IPS-20b (cell line): ENCODE data around the gene C4B.

Experiments used
- H3K27ac ChIP-seq: one replicate; pipeline ENCODE4 v1.5.1; 2013; ENCODE audit warnings: low read length
- H3K27me3 ChIP-seq: 2 replicates; pipeline ENCODE4 v1.6.1; 2013; ENCODE audit warnings: mild to moderate bottlenecking, low read length, inconsistent platforms; ENCODE audit not compliant: insufficient read depth
- H3K36me3 ChIP-seq: 2 replicates; pipeline ENCODE4 v1.6.1; 2013; ENCODE audit warnings: low read depth, mild to moderate bottlenecking, inconsistent platforms, low read length, moderate library complexity; ENCODE audit not compliant: insufficient read depth
- H3K4me1 ChIP-seq: 2 replicates; pipeline ENCODE4 v1.6.1; 2013; ENCODE audit warnings: mild to moderate bottlenecking, control low read depth, inconsistent platforms, low read length, moderate library complexity; ENCODE audit not compliant: insufficient read depth
- H3K4me3 ChIP-seq: 2 replicates; pipeline ENCODE4 v1.5.1; 2013; ENCODE audit warnings: mild to moderate bottlenecking, low read length, inconsistent platforms
- H3K9ac ChIP-seq: 2 replicates; pipeline ENCODE4 v1.6.1; 2013; ENCODE audit warnings: low read depth, mild to moderate bottlenecking, inconsistent platforms, low read length, moderate library complexity
- H3K9me3 ChIP-seq: 2 replicates; pipeline ENCODE4 v1.6.1; 2013; ENCODE audit warnings: mild to moderate bottlenecking, low read depth, low read length, inconsistent platforms; ENCODE audit not compliant: insufficient read depth

C4B gene

DNA sequence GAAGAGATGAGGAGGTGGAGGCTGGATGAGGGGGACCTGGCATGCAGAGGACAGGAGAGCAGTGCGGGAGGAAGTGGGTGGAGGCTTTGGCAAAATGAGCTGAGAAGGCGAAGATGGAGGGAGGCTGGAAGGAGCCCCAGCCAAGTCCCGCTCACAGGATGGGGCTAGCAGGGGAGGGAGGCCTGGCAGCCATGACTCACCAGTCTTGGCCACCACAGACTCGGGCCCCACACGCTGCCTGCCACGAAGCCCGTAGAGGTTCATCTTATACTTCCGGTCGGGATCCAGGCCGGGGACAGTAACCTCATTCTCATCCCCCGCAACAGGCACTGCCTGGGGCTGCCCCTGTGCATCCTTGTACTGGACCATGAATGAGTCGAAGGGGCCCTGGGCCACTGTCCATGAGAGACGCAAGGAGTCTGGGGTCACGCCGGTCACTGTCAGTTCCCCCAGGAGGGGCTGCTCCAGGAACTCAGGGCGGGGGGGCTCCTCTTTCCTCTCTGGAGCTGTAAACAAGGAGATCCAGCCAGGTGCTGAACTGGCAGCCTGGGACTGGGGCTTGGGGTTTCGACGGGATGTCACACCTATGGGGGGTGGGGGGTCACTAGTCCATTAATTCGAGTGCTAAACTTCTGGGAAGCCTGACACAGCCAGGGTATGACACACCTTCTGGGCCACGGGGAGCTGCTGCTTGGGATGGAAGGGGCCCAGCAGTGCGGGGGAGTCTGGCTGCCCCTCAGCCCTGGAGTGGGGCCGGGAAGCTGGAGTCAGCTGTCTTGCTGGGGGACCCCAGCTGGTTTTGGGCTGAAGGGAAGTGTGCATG is 66.8 kb downstream of the C4B start:
- no peak overlapping the region for H3K9ac ChIP-seq
- peaks cover 7% of the 10 kb centered on the region for H3K27me3 ChIP-seq
- no peak overlapping the region for H3K4me3 ChIP-seq
- H3K9me3 ChIP-seq: no peaks in the 10 kb centered on the region
- H3K27ac ChIP-seq: no peak overlapping the region
- no peaks in the 10 kb centered on the region for H3K36me3 ChIP-seq
- H3K4me1 ChIP-seq: no peaks in the 10 kb centered on the region; the same call in 1 of the 2 replicates

DNA sequence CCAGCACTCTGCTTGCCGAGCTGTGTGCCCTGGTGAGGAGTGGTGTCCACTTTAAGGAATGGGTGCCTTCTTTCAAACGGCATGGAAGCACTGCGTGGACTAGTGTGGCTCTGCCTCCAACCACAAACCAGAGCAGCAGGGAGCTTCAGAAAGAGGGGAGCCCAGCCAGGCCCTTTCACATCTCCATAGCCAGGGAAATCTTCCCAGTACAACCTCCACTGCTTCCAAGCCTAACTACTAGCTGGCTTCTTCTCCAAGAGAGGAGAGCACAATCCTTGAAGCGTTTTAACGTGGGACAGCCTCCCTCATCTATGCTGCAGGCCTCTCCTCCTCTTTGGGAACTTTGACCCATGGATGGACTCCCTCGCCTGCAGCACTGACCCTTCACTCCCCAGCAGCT is 67.9 kb downstream of the C4B start:
- Histone ChIP-seq H3K27ac (no peak overlapping the region), H3K4me1 (peaks cover 4% of the 10 kb centered on the region; the same call in 1 of the 2 replicates), H3K4me3 (no peak overlapping the region), H3K9me3 (no peaks in the 10 kb centered on the region), H3K36me3 (no peaks in the 10 kb centered on the region), H3K27me3 (peaks cover 17% of the 10 kb centered on the region), H3K9ac (no peak overlapping the region)

DNA sequence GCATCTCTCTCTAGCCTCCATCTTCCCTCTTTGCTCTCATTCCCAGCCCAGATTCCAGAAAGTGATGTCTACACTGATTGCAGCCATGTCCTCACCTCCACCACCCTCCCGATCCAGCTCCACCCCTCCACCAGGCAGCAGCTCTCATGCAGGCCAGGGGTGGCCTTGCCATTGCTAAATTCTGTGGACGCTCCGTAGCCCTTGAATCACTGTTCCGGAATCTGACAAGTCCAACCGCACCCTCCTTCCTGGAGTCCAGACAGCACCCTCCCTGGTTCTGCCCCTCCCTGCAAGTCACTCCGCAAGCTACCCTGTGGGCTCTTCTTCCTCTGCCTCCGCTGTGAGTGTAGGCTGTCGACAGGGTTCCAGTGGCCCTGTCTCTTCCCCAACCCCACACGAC is 68.3 kb downstream of the C4B start:
- Histone ChIP-seq H3K4me1 (peaks cover 4% of the 10 kb centered on the region; the same call in 1 of the 2 replicates), H3K27me3 (peaks cover 17% of the 10 kb centered on the region), H3K9ac (no peak overlapping the region)

DNA sequence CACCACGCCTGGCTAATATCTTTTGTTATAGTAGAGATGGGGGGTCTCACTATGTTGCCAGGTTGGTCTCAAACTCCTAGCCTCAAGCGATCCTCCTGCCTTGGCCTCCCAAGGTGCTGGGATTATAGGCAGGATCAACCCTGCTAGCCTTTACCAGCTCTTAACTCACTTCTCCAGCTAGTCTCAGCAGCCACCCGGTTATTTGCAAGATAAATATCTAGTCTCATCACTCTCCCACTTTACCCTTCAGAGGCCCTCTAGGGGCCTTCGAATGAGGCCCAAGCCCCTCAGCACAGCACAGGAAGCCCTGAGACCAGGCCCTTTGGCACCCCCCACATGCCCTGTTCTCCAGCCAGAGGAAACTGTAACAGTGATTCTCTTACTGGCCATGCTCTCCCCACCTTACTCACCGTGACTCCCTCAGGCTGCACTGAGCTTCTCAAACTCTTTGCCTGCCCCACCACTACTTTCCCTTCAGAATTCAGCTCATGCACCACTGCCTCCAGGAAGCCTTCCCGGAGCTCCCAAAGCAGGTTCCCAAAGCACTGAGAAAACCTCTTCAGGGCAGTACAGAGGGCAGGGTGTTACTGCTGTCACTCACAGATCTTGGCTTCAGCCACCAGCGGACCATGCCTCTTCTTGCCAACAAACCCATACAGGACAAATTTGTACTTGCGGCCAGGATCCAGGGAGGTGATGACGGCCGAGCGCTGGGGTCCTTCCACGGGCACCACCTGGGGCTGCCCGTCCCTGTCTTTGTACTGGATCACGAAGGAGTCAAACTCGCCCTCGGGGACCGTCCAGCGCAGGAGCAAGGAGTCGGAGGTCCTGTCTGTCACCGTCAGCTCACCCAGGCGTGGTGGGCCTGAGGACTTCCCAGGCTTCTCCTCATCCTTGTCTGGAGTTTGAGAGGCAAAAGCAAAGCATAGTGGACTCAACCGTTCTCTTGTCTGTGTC is 69.5 kb downstream of the C4B start:
- H3K27ac ChIP-seq: no peak overlapping the region
- H3K36me3 ChIP-seq: no peaks in the 10 kb centered on the region
- H3K27me3 ChIP-seq: peaks cover 17% of the 10 kb centered on the region
- H3K9me3 ChIP-seq: no peaks in the 10 kb centered on the region
- H3K4me1 ChIP-seq: peaks cover 4% of the 10 kb centered on the region; the same call in 1 of the 2 replicates
- no peak overlapping the region for H3K4me3 ChIP-seq
- no peak overlapping the region for H3K9ac ChIP-seq

More for the DNA sequence above, 68.3 kb downstream of the C4B start:
- Histone ChIP-seq H3K9me3 (no peaks in the 10 kb centered on the region), H3K36me3 (no peaks in the 10 kb centered on the region), H3K27ac (no peak overlapping the region), H3K4me3 (no peak overlapping the region)

DNA sequence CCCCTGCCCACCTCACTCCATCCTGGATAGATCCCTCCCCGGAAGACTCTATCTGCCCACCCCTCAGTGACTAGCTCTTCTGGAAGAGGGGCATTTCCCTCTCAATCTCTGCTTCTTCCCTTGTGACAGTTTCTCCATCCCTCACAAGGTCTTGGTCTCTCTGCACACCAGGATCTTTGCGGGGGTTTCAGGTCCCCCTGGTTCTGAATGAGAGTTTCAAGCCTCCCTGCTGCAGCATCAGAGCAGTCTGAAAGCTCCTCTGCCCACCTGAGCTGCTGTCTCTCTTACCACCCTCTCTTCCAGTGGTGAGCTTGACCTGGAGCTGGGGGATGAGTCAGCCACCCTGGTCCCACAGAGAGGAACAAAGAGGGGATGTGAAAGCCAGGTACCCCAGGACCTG is 70.2 kb downstream of the C4B start:
- no peak overlapping the region for H3K27ac ChIP-seq
- no peak overlapping the region for H3K9ac ChIP-seq
- peaks cover 17% of the 10 kb centered on the region for H3K27me3 ChIP-seq
- H3K4me3 ChIP-seq: no peak overlapping the region
- no peaks in the 10 kb centered on the region for H3K9me3 ChIP-seq
- peaks cover 4% of the 10 kb centered on the region; the same call in 1 of the 2 replicates for H3K4me1 ChIP-seq
- H3K36me3 ChIP-seq: no peaks in the 10 kb centered on the region
